Psoas muscle (tissue), 8 donors: ENCODE measurements around the gene FAM107B. TPM values are rescaled to one million over a fixed set of nuclear protein-coding genes. Genes with fewer than 3 reads are reported as not detected.

Source experiments
- ATAC-seq, 4 donors: fragments of 200-7000 bp; cut with Tn5 transposase; one replicate each; pipeline ENCODE4 v1.9.1; 2020; ENCODE audit warnings: moderate library complexity in 3 of 4, mild to moderate bottlenecking in 2 of 4
- DNase-seq, 2 donors: peaks; one replicate each; pipeline ENCODE4 v3.0.0-alpha.2; 2020
- H3K27ac ChIP-seq: fragments of 200-600 bp; one replicate; pipeline ENCODE4 v1.8.0; 2022
- H3K27me3 ChIP-seq, 3 donors: fragments of 200-600 bp in 1 of 3; one replicate each; pipeline versions ENCODE4 v1.6.1 to v1.8.0; 2013 to 2022; ENCODE audit warnings: low read length in 2 of 3, mild to moderate bottlenecking in 2 of 3, moderate library complexity in 1 of 3; ENCODE audit not compliant: insufficient read depth in 3 of 3
- H3K36me3 ChIP-seq, 2 donors: fragments of 200-600 bp in 1 of 2; one replicate each; pipeline versions ENCODE4 v1.6.1 to v1.8.0; 2013 to 2022; ENCODE audit warnings: low read depth in 1 of 2, mild to moderate bottlenecking in 1 of 2, moderate library complexity in 1 of 2; ENCODE audit not compliant: insufficient read depth in 1 of 2
- H3K4me1 ChIP-seq: fragments of 200-600 bp; one replicate; pipeline ENCODE4 v1.8.0; 2022
- H3K4me3 ChIP-seq: fragments of 200-600 bp; one replicate; pipeline ENCODE4 v1.8.0; 2022; ENCODE audit warnings: mild to moderate bottlenecking
- H3K9me3 ChIP-seq: fragments of 200-600 bp; one replicate; pipeline ENCODE4 v1.8.0; 2022
- CTCF ChIP-seq: fragments of 200-600 bp; IDR thresholded peaks from one replicate; pipeline ENCODE4 v1.8.0; 2022; ENCODE audit warnings: antibody characterized with exemption
- WGBS, 3 donors: extraction: QIAGEN DNeasy Blood & Tissue Kit; methylation state at CpG; one replicate each; pipeline versions ENCODE4 v1.1.6 to v1.1.7; 2013; 5-methylcytosine and 5-hydroxymethylcytosine counted together
- intact Hi-C, 2 donors: fragments of 100-400 bp; cut with DNase I; formaldehyde crosslinking; loops; one replicate each; pipeline versions ENCODE4 v1.11.0 to v1.14.2; 2022
- polyA plus RNA-seq, 3 donors: library from polyadenylated mRNA; stranded (reverse); fragments of 200-250 nt; gene quantifications; one replicate each; pipeline ENCODE4 v1.2.3, GENCODE V29; 2013
- total RNA-seq, 4 donors: library from RNA; stranded (reverse); fragmentation: NEBNext Ultra II Directional in 2 of 4; extraction: Animal tissue kit (Norgen Biotek cat#: 25700) in 2 of 4; gene quantifications; one replicate each; pipeline versions ENCODE4 v1.2.1 to v1.2.4, GENCODE V29; 2021 to 2023
- donor health status: healthy with polysubstance abuse.
- donor health status: DM: no; HTN: no; CAD: no; lungs with moderate emphysema.
- donor health status: Bipolar disorder and iron deficiency.
- donor health status: healthy.
- donor health status: DM: yes; HTN: yes; CAD: no.
- donor health status: DM: no; HTN: no; CAD: no.
- donor health status: DM: no; HTN: no; CAD: no.
- donor health status: DM: yes; HTN: yes; CAD: no.

The FAM107B gene
- total and polyA plus RNA-seq, 7 donors: 1.0 to 3.1 (median 1.8) TPM

- H3K27ac ChIP-seq: no peak overlapping the region
- H3K36me3 ChIP-seq: no peaks in the 10 kb centered on the region
- ATAC-seq: no peak
- 75 to 76% (median 76%) methylated on average over 6 of the region's 6 CpGs for WGBS, 3 donors
- no peak for DNase-seq
- no peaks in the 10 kb centered on the region for H3K4me1 ChIP-seq
- no peaks in the 10 kb centered on the region for H3K9me3 ChIP-seq
- intact Hi-C loops: no loop called here
- no peak overlapping the region for H3K4me3 ChIP-seq
- H3K27me3 ChIP-seq: no peaks in the 10 kb centered on the region
- no peak for TF ChIP-seq CTCF
Measured at GRCh38 chr10:14698111-14698828, 76.4 kb downstream of the FAM107B start.

- Histone ChIP-seq H3K4me3 (no peak overlapping the region), H3K4me1 (no peaks in the 10 kb centered on the region), H3K27me3 (peaks cover 0 to 3% (median 0%) of the 10 kb centered on the region in 3 donors), H3K36me3 (no peaks in the 10 kb centered on the region), H3K27ac (no peak overlapping the region), H3K9me3 (no peaks in the 10 kb centered on the region)
- intact Hi-C loops: no loop called here
- DNase-seq (no peak), ATAC-seq (no peak)
- no peak for TF ChIP-seq CTCF
- whole genome bisulfite sequencing, 3 donors: 38 to 60% (median 50%) methylated on average over 5 of the region's 5 CpGs
Measured at GRCh38 chr10:14697281-14697680, 77.4 kb downstream of the FAM107B start.

- ATAC-seq: no peak
- peaks cover 0 to 3% (median 0%) of the 10 kb centered on the region in 3 donors for H3K27me3 ChIP-seq
- WGBS, 3 donors: 74 to 76% (median 75%) methylated on average over 5 of the region's 5 CpGs
Measured at GRCh38 chr10:14696821-14697220, 77.9 kb downstream of the FAM107B start.

GRCh38 chr10:14695847-14696480 lies 78.7 kb downstream of the FAM107B start:
- TF ChIP-seq CTCF: no peak
- 84 to 90% (median 86%) methylated on average over 3 of the region's 3 CpGs for WGBS, 3 donors
- DNase-seq (no peak), ATAC-seq (no peak)
- Histone ChIP-seq H3K27me3 (peaks cover 0 to 3% (median 0%) of the 10 kb centered on the region in 3 donors), H3K9me3 (no peaks in the 10 kb centered on the region), H3K4me1 (no peaks in the 10 kb centered on the region), H3K4me3 (no peak overlapping the region), H3K36me3 (no peaks in the 10 kb centered on the region), H3K27ac (no peak overlapping the region)
- intact Hi-C loops: no loop called here

More at GRCh38 chr10:14696821-14697220, 77.9 kb downstream of the FAM107B start:
- Histone ChIP-seq H3K4me3 (no peak overlapping the region), H3K4me1 (no peaks in the 10 kb centered on the region), H3K36me3 (no peaks in the 10 kb centered on the region), H3K9me3 (no peaks in the 10 kb centered on the region), H3K27ac (no peak overlapping the region)
- no peak for TF ChIP-seq CTCF
- DNase-seq: no peak
- intact Hi-C loops: no loop called here
